Subcutaneous abdominal adipose tissue (tissue), 5 donors: ENCODE results near the gene GTF2H4.

ENCODE experiments used
- H3K27ac ChIP-seq: one replicate; pipeline ENCODE4 v1.7.0; 2013; ENCODE audit warnings: low read depth, mild to moderate bottlenecking, inconsistent platforms, low read length, moderate library complexity
- H3K27me3 ChIP-seq, 5 donors: one replicate each; pipeline ENCODE4 v1.7.0; 2013; ENCODE audit warnings: low read length in 5 of 5, inconsistent platforms in 1 of 5; ENCODE audit not compliant: control insufficient read depth in 5 of 5, insufficient read depth in 4 of 5
- H3K36me3 ChIP-seq, 5 donors: one replicate each; pipeline ENCODE4 v1.7.0; 2013; ENCODE audit warnings: low read length in 5 of 5; ENCODE audit not compliant: control insufficient read depth in 5 of 5, insufficient read depth in 5 of 5
- H3K4me1 ChIP-seq, 5 donors: one replicate each; pipeline ENCODE4 v1.7.0; 2013; ENCODE audit warnings: low read length in 5 of 5, mild to moderate bottlenecking in 3 of 5, moderate library complexity in 1 of 5; ENCODE audit not compliant: control insufficient read depth in 5 of 5, insufficient read depth in 5 of 5
- H3K4me3 ChIP-seq, 5 donors: one replicate each; pipeline ENCODE4 v1.7.0; 2013; ENCODE audit warnings: low read length in 5 of 5, low read depth in 1 of 5
- H3K9ac ChIP-seq, 5 donors: one replicate each; pipeline ENCODE4 v1.7.0; 2013; ENCODE audit warnings: low read length in 5 of 5, mild to moderate bottlenecking in 4 of 5, moderate library complexity in 3 of 5
- H3K9me3 ChIP-seq, 5 donors: one replicate each; pipeline ENCODE4 v1.7.0; 2013; ENCODE audit warnings: low read length in 5 of 5; ENCODE audit not compliant: control insufficient read depth in 5 of 5
- donor health status: healthy.
- donor health status: healthy.
- donor health status: healthy.
- donor health status: healthy.
- donor health status: healthy.

The GTF2H4 gene

GRCh38 chr6:30882759-30883684 lies 25.0 kb upstream of the GTF2H4 start:
- Histone ChIP-seq H3K4me3 (peak overlapping the region in 1 of 5 donors; percentile 73), H3K36me3 (no peaks in the 10 kb centered on the region), H3K27me3 (no peaks in the 10 kb centered on the region), H3K9ac (peak overlapping the region in 3 of 5 donors; percentile 33 to 67 (median 38)), H3K27ac (peak overlapping the region; percentile 78), H3K9me3 (no peaks in the 10 kb centered on the region), H3K4me1 (peaks cover 16 to 51% (median 46%) of the 10 kb centered on the region in 5 donors)

- Histone ChIP-seq H3K4me1 (peaks cover 13 to 45% (median 42%) of the 10 kb centered on the region in 5 donors), H3K27ac (peak within 1 kb of the TSS; percentile 78)
These were observed 24.1 kb upstream of the GTF2H4 start, which contains the start of gene DDR1 for GRCh38 chr6:30883685-30884520. DDR1 (plus strand) TSS chr6:30884519; CDS start chr6:30888730, 4,211 bp downstream.

GRCh38 chr6:30884521-30885480 lies 23.2 kb upstream of the GTF2H4 start:
- peak overlapping the region; percentile 61 to 77 (median 67) for H3K4me3 ChIP-seq
- H3K27me3 ChIP-seq, result no peaks in the 10 kb centered on the region
- peak overlapping the region; percentile 30 for H3K27ac ChIP-seq
- H3K9me3 ChIP-seq, result no peaks in the 10 kb centered on the region
- peaks cover 13 to 45% (median 42%) of the 10 kb centered on the region in 5 donors for H3K4me1 ChIP-seq
- H3K9ac ChIP-seq, result peak overlapping the region; percentile 48 to 68 (median 62)
- H3K36me3 ChIP-seq, result peaks cover 0 to 11% (median 6%) of the 10 kb centered on the region in 5 donors

More at GRCh38 chr6:30883685-30884520, 24.1 kb upstream of the GTF2H4 start, which contains the start of gene DDR1:
- Histone ChIP-seq H3K36me3 (peaks cover 0 to 3% (median 0%) of the 10 kb centered on the region in 5 donors), H3K9me3 (no peaks in the 10 kb centered on the region), H3K4me3 (peak within 1 kb of the TSS; percentile 61 to 77 (median 67)), H3K27me3 (no peaks in the 10 kb centered on the region), H3K9ac (peak within 1 kb of the TSS; percentile 48 to 68 (median 64))

GRCh38 chr6:30885481-30885998 lies 22.5 kb upstream of the GTF2H4 start:
- no peak overlapping the region for H3K27ac ChIP-seq

GRCh38 chr6:30885999-30886896 lies 21.8 kb upstream of the GTF2H4 start:
- Histone ChIP-seq H3K4me1 (peaks cover 13 to 45% (median 42%) of the 10 kb centered on the region in 5 donors), H3K9me3 (no peaks in the 10 kb centered on the region), H3K27me3 (no peaks in the 10 kb centered on the region), H3K27ac (no peak overlapping the region), H3K4me3 (peak overlapping the region; percentile 61 to 77 (median 67)), H3K36me3 (peaks cover 0 to 25% (median 13%) of the 10 kb centered on the region in 5 donors), H3K9ac (peak overlapping the region in 3 of 5 donors; percentile 4 to 62 (median 4))

More at GRCh38 chr6:30885481-30885998, 22.5 kb upstream of the GTF2H4 start:
- Histone ChIP-seq H3K9ac (peak overlapping the region in 3 of 5 donors; percentile 62 to 68 (median 64)), H3K4me3 (peak overlapping the region; percentile 61 to 77 (median 67)), H3K4me1 (peaks cover 13 to 45% (median 42%) of the 10 kb centered on the region in 5 donors), H3K27me3 (no peaks in the 10 kb centered on the region), H3K36me3 (peaks cover 0 to 18% (median 8%) of the 10 kb centered on the region in 5 donors), H3K9me3 (no peaks in the 10 kb centered on the region)

- Histone ChIP-seq H3K9ac (peak overlapping the region in 1 of 5 donors; percentile 4), H3K4me3 (no peak overlapping the region), H3K36me3 (peaks cover 0 to 26% (median 13%) of the 10 kb centered on the region in 5 donors), H3K27ac (no peak overlapping the region), H3K27me3 (no peaks in the 10 kb centered on the region), H3K4me1 (peaks cover 13 to 43% (median 42%) of the 10 kb centered on the region in 5 donors), H3K9me3 (no peaks in the 10 kb centered on the region)
These were observed 21.1 kb upstream of the GTF2H4 start for GRCh38 chr6:30886897-30887255.

GRCh38 chr6:30887901-30888815 lies 19.8 kb upstream of the GTF2H4 start:
- Histone ChIP-seq H3K9me3 (no peaks in the 10 kb centered on the region), H3K36me3 (peaks cover 0 to 35% (median 20%) of the 10 kb centered on the region in 5 donors), H3K27ac (no peak overlapping the region), H3K27me3 (no peaks in the 10 kb centered on the region), H3K4me3 (no peak overlapping the region), H3K9ac (no peak overlapping the region), H3K4me1 (peaks cover 10 to 33% (median 31%) of the 10 kb centered on the region in 5 donors)
